ENCODE measurements around the gene RELL2. TPM values are rescaled to one million over a fixed set of nuclear protein-coding genes. Genes with fewer than 3 reads are reported as not detected.
A peak's percentile ranks its signal among the peaks of the same experiment; 100 is the strongest.

RELL2 gene
- polyA plus RNA-seq, 4 donors, result 0.57 to 1.3 (median 0.75) TPM

GRCh38 chr5:141618030-141618803 is 18.6 kb upstream of the RELL2 start:
- peak in 1 of 4 donors; percentile 36 for DNase-seq (ENCODE audit: low read depth in 4 of 4, low spot score in 3 of 4)

- DNase-seq (ENCODE audit: low read depth in 4 of 4, low spot score in 3 of 4), result peak; percentile 88 to 95 (median 92)
Observed at GRCh38 chr5:141618804-141619554, 17.8 kb upstream of the RELL2 start, which contains the start of gene DIAPH1. Gene DIAPH1, minus strand, starts transcription at chr5:141619000. Its CDS starts 86 bp downstream, at chr5:141618914.

- DNase-seq (ENCODE audit: low read depth in 4 of 4, low spot score in 3 of 4), result no peak
Observed at GRCh38 chr5:141623186-141623585, 13.6 kb upstream of the RELL2 start.

GRCh38 chr5:141623611-141624010 is 13.2 kb upstream of the RELL2 start:
- no peak for DNase-seq (ENCODE audit: low read depth in 4 of 4, low spot score in 3 of 4)

- DNase-seq (ENCODE audit: low read depth in 4 of 4, low spot score in 3 of 4), result no peak
Observed at GRCh38 chr5:141628175-141628788, 8.5 kb upstream of the RELL2 start.

- DNase-seq (ENCODE audit: low read depth in 4 of 4, low spot score in 3 of 4), result no peak
Observed at GRCh38 chr5:141630570-141631140, 6.1 kb upstream of the RELL2 start.

GRCh38 chr5:141632650-141633049 is 4.1 kb upstream of the RELL2 start:
- DNase-seq (ENCODE audit: low read depth in 4 of 4, low spot score in 3 of 4), result no peak

- no peak for DNase-seq (ENCODE audit: low read depth in 4 of 4, low spot score in 3 of 4)
Observed at GRCh38 chr5:141633871-141634561, 2.8 kb upstream of the RELL2 start.

- no peak for DNase-seq (ENCODE audit: low read depth in 4 of 4, low spot score in 3 of 4)
Observed at GRCh38 chr5:141634720-141635119, 2.1 kb upstream of the RELL2 start.

GRCh38 chr5:141635646-141636045 is 1.2 kb upstream of the RELL2 start:
- no peak for DNase-seq (ENCODE audit: low read depth in 4 of 4, low spot score in 3 of 4)

GRCh38 chr5:141636106-141636412 is 738 bp upstream of the RELL2 start:
- no peak for DNase-seq (ENCODE audit: low read depth in 4 of 4, low spot score in 3 of 4)

GRCh38 chr5:141637123-141637766 is 448 bp downstream of the RELL2 start:
- no peak for DNase-seq (ENCODE audit: low read depth in 4 of 4, low spot score in 3 of 4)

GRCh38 chr5:141637767-141638419 is 1.1 kb downstream of the RELL2 start:
- DNase-seq (ENCODE audit: low read depth in 4 of 4, low spot score in 3 of 4), result no peak

- DNase-seq (ENCODE audit: low read depth in 4 of 4, low spot score in 3 of 4), result no peak
Observed at GRCh38 chr5:141638771-141639170, 2.0 kb downstream of the RELL2 start.

GRCh38 chr5:141639357-141640050 is 2.7 kb downstream of the RELL2 start:
- no peak for DNase-seq (ENCODE audit: low read depth in 4 of 4, low spot score in 3 of 4)

GRCh38 chr5:141640051-141640415 is 3.2 kb downstream of the RELL2 start:
- DNase-seq (ENCODE audit: low read depth in 4 of 4, low spot score in 3 of 4), result no peak

- DNase-seq (ENCODE audit: low read depth in 4 of 4, low spot score in 3 of 4), result no peak
Observed at GRCh38 chr5:141640698-141641097, 3.9 kb downstream of the RELL2 start.

GRCh38 chr5:141641634-141642267 is 5.0 kb downstream of the RELL2 start:
- no peak for DNase-seq (ENCODE audit: low read depth in 4 of 4, low spot score in 3 of 4)

- no peak for DNase-seq (ENCODE audit: low read depth in 4 of 4, low spot score in 3 of 4)
Observed at GRCh38 chr5:141646026-141646425, 9.2 kb downstream of the RELL2 start.

All from left renal pelvis (tissue), 4 donors.